Astrocyte (in vitro differentiated cells and primary cell): ENCODE measurements around the gene OR2AT4. TPM values are rescaled to one million over a fixed set of nuclear protein-coding genes. Genes with fewer than 3 reads are reported as not detected.
A peak's percentile ranks its signal among the peaks of the same experiment; 100 is the strongest.
"Not testable (repeated sequence)": the region's sequence is repeated elsewhere in the genome, so short reads cannot be mapped to it uniquely, and the experiment has no call there.

Experiments
- DNase-seq: peaks from one replicate; pipeline ENCODE4 v3.0.0-alpha.2; 2010; ENCODE audit warnings: low read depth
- FAIRE-seq: peaks from 2 replicates; lab custom pipeline; 2011; peaks lifted over from hg19 to GRCh38; lab: Jason Lieb, UNC
- H2AFZ ChIP-seq: 2 replicates; pipeline ENCODE4 v1.6.0; 2012; ENCODE audit warnings: low read depth, low read length, inconsistent platforms
- H3K27ac ChIP-seq: 2 replicates; pipeline ENCODE4 v1.5.1; 2011; ENCODE audit warnings: low read depth, low read length, inconsistent platforms
- H3K27me3 ChIP-seq: 2 replicates; pipeline ENCODE4 v1.6.0; 2011; ENCODE audit warnings: low read length, inconsistent platforms; ENCODE audit not compliant: insufficient read depth
- H3K36me3 ChIP-seq: 2 replicates; pipeline ENCODE4 v1.5.1; 2011; ENCODE audit warnings: low read length, inconsistent platforms; ENCODE audit not compliant: insufficient read depth
- H3K4me1 ChIP-seq: 2 replicates; pipeline ENCODE4 v1.5.1; 2011; ENCODE audit warnings: low read length, inconsistent platforms; ENCODE audit not compliant: insufficient read depth
- H3K4me2 ChIP-seq: 2 replicates; pipeline ENCODE4 v1.6.0; 2012; ENCODE audit warnings: low read length, inconsistent platforms
- H3K4me3 ChIP-seq: 2 replicates; pipeline ENCODE4 v1.5.1; 2011; ENCODE audit warnings: low read depth, mild to moderate bottlenecking, low read length, inconsistent platforms; ENCODE audit not compliant: insufficient read depth
- H3K79me2 ChIP-seq: 2 replicates; pipeline ENCODE4 v1.6.0; 2012; ENCODE audit warnings: mild to moderate bottlenecking, low read length, inconsistent platforms; ENCODE audit not compliant: insufficient read depth
- H3K9ac ChIP-seq: 2 replicates; pipeline ENCODE4 v1.6.0; 2012; ENCODE audit warnings: mild to moderate bottlenecking, low read length, inconsistent platforms
- H3K9me3 ChIP-seq: 2 replicates; pipeline ENCODE4 v1.5.1; 2012; ENCODE audit warnings: low read depth, mild to moderate bottlenecking, low read length, inconsistent platforms; ENCODE audit not compliant: insufficient read depth
- H4K20me1 ChIP-seq: 2 replicates; pipeline ENCODE4 v1.6.0; 2012; ENCODE audit warnings: low read length, inconsistent platforms; ENCODE audit not compliant: insufficient read depth
- H3K27ac Mint-ChIP-seq: one replicate; pipeline ENCODE4 v1.8.0; 2021; ENCODE audit warnings: mild to moderate bottlenecking, mixed read lengths; ENCODE audit not compliant: unreplicated experiment
- H3K27me3 Mint-ChIP-seq: one replicate; pipeline ENCODE4 v1.8.0; 2021; ENCODE audit warnings: low read depth, mixed read lengths; ENCODE audit not compliant: unreplicated experiment
- H3K36me3 Mint-ChIP-seq: one replicate; pipeline ENCODE4 v1.8.0; 2021; ENCODE audit warnings: low read depth, mixed read lengths; ENCODE audit not compliant: unreplicated experiment
- H3K4me1 Mint-ChIP-seq: one replicate; pipeline ENCODE4 v1.8.0; 2021; ENCODE audit warnings: low read depth, mixed read lengths; ENCODE audit not compliant: unreplicated experiment
- H3K4me3 Mint-ChIP-seq: one replicate; pipeline ENCODE4 v1.8.0; 2021; ENCODE audit warnings: mild to moderate bottlenecking, moderate library complexity, mixed read lengths; ENCODE audit not compliant: unreplicated experiment
- H3K9me3 Mint-ChIP-seq: one replicate; pipeline ENCODE4 v1.8.0; 2021; ENCODE audit warnings: mild to moderate bottlenecking, mixed read lengths; ENCODE audit not compliant: unreplicated experiment
- CTCF ChIP-seq: IDR thresholded peaks from 2 replicates; pipeline ENCODE4 v1.5.1; 2011; ENCODE audit warnings: low read depth, mild to moderate bottlenecking, inconsistent platforms, low read length, moderate library complexity; ENCODE audit not compliant: insufficient read depth
- EZH2 ChIP-seq: IDR thresholded peaks from 2 replicates; pipeline ENCODE4 v1.6.1; 2012; ENCODE audit warnings: mild to moderate bottlenecking, low read length, inconsistent platforms; ENCODE audit not compliant: insufficient read depth
- total RNA-seq: library from RNA; stranded (reverse); gene quantifications from 2 replicates; pipeline ENCODE4 v1.2.1, GENCODE V29; 2021

OR2AT4 gene
- total RNA-seq, 1 donor from 2014 or later, result not detected

GRCh38 chr11:75101424-75102128, 4.9 kb upstream of the OR2AT4 start:
- H3K9me3 Mint-ChIP-seq, result no peaks in the 10 kb centered on the region

GRCh38 chr11:75100314-75100713, 3.6 kb upstream of the OR2AT4 start:
- Histone ChIP-seq H3K27me3 (peaks cover 17% of the 10 kb centered on the region), H3K79me2 (no peaks in the 10 kb centered on the region), H3K9me3 (no peaks in the 10 kb centered on the region), H3K9ac (no peak overlapping the region), H4K20me1 (no peaks in the 10 kb centered on the region), H2AFZ (no peak overlapping the region), H3K4me2 (no peak overlapping the region), H3K4me3 (no peak overlapping the region), H3K27ac (no peak overlapping the region), H3K4me1 (peaks cover 6% of the 10 kb centered on the region), H3K36me3 (no peaks in the 10 kb centered on the region)
- Mint-ChIP-seq H3K36me3 (peaks cover 1% of the 10 kb centered on the region), H3K9me3 (no peaks in the 10 kb centered on the region), H3K27ac (no peak overlapping the region), H3K4me1 (peaks cover 25% of the 10 kb centered on the region), H3K27me3 (no peaks in the 10 kb centered on the region), H3K4me3 (no peak overlapping the region)
- FAIRE-seq (no peak), DNase-seq (peak; percentile 24)
- TF ChIP-seq CTCF (no peak), EZH2 (no peak)

More at GRCh38 chr11:75101424-75102128, 4.9 kb upstream of the OR2AT4 start:
- no peak overlapping the region for H3K4me3 Mint-ChIP-seq
- H3K4me2 ChIP-seq, result no peak overlapping the region
- H3K9me3 ChIP-seq, result no peaks in the 10 kb centered on the region
- no peak overlapping the region for H3K27ac ChIP-seq
- H3K4me1 Mint-ChIP-seq, result peaks cover 30% of the 10 kb centered on the region
- no peak overlapping the region for H2AFZ ChIP-seq
- H4K20me1 ChIP-seq, result no peaks in the 10 kb centered on the region
- H3K4me1 ChIP-seq, result peaks cover 6% of the 10 kb centered on the region
- H3K27ac Mint-ChIP-seq, result no peak overlapping the region
- no peaks in the 10 kb centered on the region for H3K36me3 ChIP-seq
- H3K79me2 ChIP-seq, result no peaks in the 10 kb centered on the region
- DNase-seq (no peak), FAIRE-seq (no peak)
- peaks cover 1% of the 10 kb centered on the region for H3K36me3 Mint-ChIP-seq
- no peak for TF ChIP-seq EZH2
- no peak for TF ChIP-seq CTCF
- no peak overlapping the region for H3K9ac ChIP-seq
- H3K4me3 ChIP-seq, result no peak overlapping the region
- peaks cover 13% of the 10 kb centered on the region for H3K27me3 ChIP-seq
- H3K27me3 Mint-ChIP-seq, result no peaks in the 10 kb centered on the region

DNA sequence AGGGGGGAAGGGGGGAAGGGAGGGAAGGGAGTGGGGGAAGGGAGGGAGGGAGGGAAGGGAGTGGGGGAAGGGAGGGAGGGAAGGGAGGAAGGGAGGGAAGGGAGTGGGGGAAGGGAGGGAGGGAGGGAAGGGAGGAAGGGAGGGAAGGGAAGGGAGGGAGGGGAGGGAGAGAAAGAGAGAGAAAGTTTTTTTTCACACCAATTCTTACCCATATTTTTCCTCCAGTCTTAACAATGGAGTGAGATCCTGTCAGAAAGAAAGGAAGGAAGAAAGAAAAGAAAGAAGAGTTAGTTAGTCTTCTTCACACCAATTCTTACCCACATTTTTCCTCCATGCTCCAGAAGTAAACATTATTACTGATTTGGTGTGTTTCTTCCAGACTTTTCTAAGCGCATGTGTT, 3.0 kb upstream of the OR2AT4 start:
- Histone ChIP-seq H3K4me3 (no peak overlapping the region), H3K9me3 (no peaks in the 10 kb centered on the region), H3K79me2 (no peaks in the 10 kb centered on the region), H3K4me2 (no peak overlapping the region), H3K36me3 (no peaks in the 10 kb centered on the region), H2AFZ (no peak overlapping the region), H3K27me3 (peaks cover 23% of the 10 kb centered on the region), H3K27ac (no peak overlapping the region), H3K4me1 (peaks cover 6% of the 10 kb centered on the region), H4K20me1 (no peaks in the 10 kb centered on the region), H3K9ac (no peak overlapping the region)
- no peak overlapping the region for H3K4me3 Mint-ChIP-seq
- H3K27ac Mint-ChIP-seq, result no peak overlapping the region
- TF ChIP-seq CTCF, result no peak
- no peak for TF ChIP-seq EZH2
- H3K36me3 Mint-ChIP-seq, result peaks cover 1% of the 10 kb centered on the region
- peaks cover 28% of the 10 kb centered on the region for H3K4me1 Mint-ChIP-seq
- H3K27me3 Mint-ChIP-seq, result no peaks in the 10 kb centered on the region
- FAIRE-seq (no peak), DNase-seq (no peak)
- H3K9me3 Mint-ChIP-seq, result no peaks in the 10 kb centered on the region

DNA sequence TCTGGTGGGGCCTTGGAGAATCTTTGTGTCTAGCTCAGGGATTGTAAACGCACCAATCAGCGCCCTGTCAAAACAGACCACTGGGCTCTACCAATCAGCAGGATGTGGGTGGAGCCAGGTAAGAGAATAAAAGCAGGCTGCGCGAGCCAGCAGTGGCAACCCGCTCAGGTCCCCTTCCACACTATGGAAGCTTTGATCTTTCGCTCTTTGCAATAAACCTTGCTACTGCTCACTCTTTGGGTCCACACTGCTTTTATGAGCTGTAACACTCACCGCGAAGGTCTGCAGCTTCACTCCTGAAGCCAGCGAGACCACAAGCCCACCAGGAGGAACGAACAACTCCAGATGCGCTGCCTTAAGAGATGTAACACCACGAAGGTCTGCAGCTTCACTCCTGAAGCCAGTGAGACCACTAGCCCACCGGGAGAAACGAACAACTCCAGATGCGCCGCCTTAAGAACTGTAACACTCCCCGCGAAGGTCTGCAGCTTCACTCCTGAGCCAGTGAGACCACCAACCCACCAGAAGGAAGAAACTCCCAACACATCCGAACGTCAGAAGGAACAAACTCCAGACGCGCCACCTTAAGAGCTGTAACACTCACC, 2.3 kb upstream of the OR2AT4 start:
- not testable (repeated sequence) for FAIRE-seq, H3K36me3 Mint-ChIP-seq, H3K4me3 ChIP-seq, DNase-seq, H3K36me3 ChIP-seq, H3K27ac Mint-ChIP-seq, H3K79me2 ChIP-seq, H3K4me3 Mint-ChIP-seq, H4K20me1 ChIP-seq, H3K4me1 ChIP-seq, H3K9me3 ChIP-seq, H3K9me3 Mint-ChIP-seq, H3K27ac ChIP-seq, H3K9ac ChIP-seq, H2AFZ ChIP-seq, H3K4me2 ChIP-seq, H3K27me3 Mint-ChIP-seq
- H3K4me1 Mint-ChIP-seq, result peaks cover 26% of the 10 kb centered on the region
- peaks cover 25% of the 10 kb centered on the region for H3K27me3 ChIP-seq
